ENCODE results near the gene TMEM115.

DNA sequence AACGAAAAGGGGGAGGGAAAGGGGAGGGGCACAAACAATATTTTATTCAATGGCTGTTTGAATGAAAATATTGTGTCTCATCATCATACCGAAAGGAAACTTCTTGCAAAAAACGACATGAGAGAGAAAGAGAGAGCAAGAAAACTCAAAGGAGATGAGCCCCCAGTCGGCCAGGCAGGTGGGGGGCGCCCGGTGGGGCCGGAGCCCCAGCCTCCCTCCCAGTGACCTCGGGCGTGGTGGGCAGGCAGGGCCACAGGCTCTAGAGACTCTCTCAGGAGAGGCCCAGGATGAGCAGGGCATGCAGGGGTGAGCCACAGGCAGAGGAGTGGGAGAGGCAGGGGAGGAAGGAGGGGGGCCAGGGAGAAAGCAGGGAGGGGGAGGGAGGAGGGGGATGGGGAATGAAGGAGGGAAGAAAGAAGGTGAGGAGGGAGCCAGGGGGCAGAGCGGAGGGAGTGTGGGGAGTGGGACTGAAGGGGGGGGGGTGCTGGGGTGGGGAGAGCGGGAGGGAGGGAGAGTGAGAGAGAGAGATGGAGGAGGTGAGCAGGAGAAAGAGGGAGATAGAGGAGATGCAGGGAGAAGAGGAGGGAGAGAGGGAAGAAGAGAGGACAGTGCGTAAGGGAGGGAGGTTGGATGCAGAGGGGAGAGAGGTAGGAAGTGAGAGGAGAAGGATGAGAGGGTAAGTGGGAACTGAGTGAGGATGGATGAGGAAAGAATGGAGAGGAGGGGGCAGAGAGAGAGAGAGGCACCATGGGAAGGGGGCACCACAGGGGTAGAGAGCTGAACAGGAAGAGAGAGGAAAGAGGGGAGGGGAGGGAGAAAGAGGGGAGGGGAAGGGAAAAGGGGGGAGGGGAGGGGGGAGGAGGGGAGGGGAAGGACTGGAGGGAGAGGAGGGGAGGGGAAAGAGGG, 14.1 kb upstream of the TMEM115 start:
- no peak for TF ChIP-seq POLR2A (IDR thresholded peaks at IDR 0.05)
- no peak for TF ChIP-seq EP300 (IDR thresholded peaks at IDR 0.05)

All from upper lobe of left lung (tissue), 4 donors.